ENCODE results near the gene GPX5.
"Not testable (repeated sequence)": the region's sequence is repeated elsewhere in the genome, so short reads cannot be mapped to it uniquely, and the experiment has no call there.

Gene GPX5

GRCh38 chr6:28512387-28512786 is 13.3 kb upstream of the GPX5 start:
- DNase-seq (ENCODE audit: low read depth, low spot score) = not testable (repeated sequence)

- DNase-seq (ENCODE audit: low read depth, low spot score) = no peak
Observed at GRCh38 chr6:28515676-28516075, 10.0 kb upstream of the GPX5 start, which contains the start of gene GPX6. Gene GPX6, minus strand, starts transcription at chr6:28515793. Its CDS starts 50 bp downstream, at chr6:28515743.

- no peak for DNase-seq (ENCODE audit: low read depth, low spot score)
Observed at GRCh38 chr6:28517964-28518363, 7.7 kb upstream of the GPX5 start.

GRCh38 chr6:28522594-28523240 is 3.0 kb upstream of the GPX5 start:
- DNase-seq (ENCODE audit: low read depth, low spot score) = no peak

GRCh38 chr6:28523241-28523622 is 2.4 kb upstream of the GPX5 start:
- no peak for DNase-seq (ENCODE audit: low read depth, low spot score)

GRCh38 chr6:28530777-28531176 is 5.1 kb downstream of the GPX5 start:
- no peak for DNase-seq (ENCODE audit: low read depth, low spot score)

- no peak for DNase-seq (ENCODE audit: low read depth, low spot score)
Observed at GRCh38 chr6:28531479-28532128, 5.9 kb downstream of the GPX5 start.

- DNase-seq (ENCODE audit: low read depth, low spot score) = no peak
Observed at GRCh38 chr6:28534306-28534705, 8.6 kb downstream of the GPX5 start.

GRCh38 chr6:28534875-28535274 is 9.2 kb downstream of the GPX5 start:
- DNase-seq (ENCODE audit: low read depth, low spot score) = no peak

GRCh38 chr6:28537065-28537464 is 11.4 kb downstream of the GPX5 start:
- no peak for DNase-seq (ENCODE audit: low read depth, low spot score)

- no peak for DNase-seq (ENCODE audit: low read depth, low spot score)
Observed at GRCh38 chr6:28537509-28538140, 11.9 kb downstream of the GPX5 start.

GRCh38 chr6:28541996-28542395 is 16.3 kb downstream of the GPX5 start:
- DNase-seq (ENCODE audit: low read depth, low spot score) = no peak

GRCh38 chr6:28542440-28543296 is 17.0 kb downstream of the GPX5 start:
- peak; percentile 16 for DNase-seq (ENCODE audit: low read depth, low spot score)

GRCh38 chr6:28543651-28544610 is 18.2 kb downstream of the GPX5 start:
- no peak for DNase-seq (ENCODE audit: low read depth, low spot score)

GRCh38 chr6:28545955-28546354 is 20.3 kb downstream of the GPX5 start:
- DNase-seq (ENCODE audit: low read depth, low spot score) = no peak

- DNase-seq (ENCODE audit: low read depth, low spot score) = not testable (repeated sequence)
Observed at GRCh38 chr6:28547003-28547402, 21.3 kb downstream of the GPX5 start.

- DNase-seq (ENCODE audit: low read depth, low spot score) = no peak
Observed at GRCh38 chr6:28551891-28552666, 26.4 kb downstream of the GPX5 start.

- no peak for DNase-seq (ENCODE audit: low read depth, low spot score)
Observed at GRCh38 chr6:28553384-28553985, 27.8 kb downstream of the GPX5 start.

- DNase-seq (ENCODE audit: low read depth, low spot score) = no peak
Observed at GRCh38 chr6:28553986-28554881, 28.6 kb downstream of the GPX5 start.
